GM18505 (cell line): ENCODE results near the gene MOB4.
"Not testable (repeated sequence)": the region's sequence is repeated elsewhere in the genome, so short reads cannot be mapped to it uniquely, and the experiment has no call there.

ENCODE experiments used
- ATAC-seq: cut with Tn5 transposase; IDR thresholded peaks from one replicate; pipeline ENCODE4 v1.9.1; 2021; ENCODE audit not compliant: unreplicated experiment
- POLR2A ChIP-seq: IDR thresholded peaks from 4 replicates; pipeline ENCODE4 v1.6.1; 2011; ENCODE audit warnings: borderline replicate concordance; ENCODE audit not compliant: insufficient read depth, insufficient read length; ENCODE audit errors: extremely low read depth

Gene MOB4

DNA sequence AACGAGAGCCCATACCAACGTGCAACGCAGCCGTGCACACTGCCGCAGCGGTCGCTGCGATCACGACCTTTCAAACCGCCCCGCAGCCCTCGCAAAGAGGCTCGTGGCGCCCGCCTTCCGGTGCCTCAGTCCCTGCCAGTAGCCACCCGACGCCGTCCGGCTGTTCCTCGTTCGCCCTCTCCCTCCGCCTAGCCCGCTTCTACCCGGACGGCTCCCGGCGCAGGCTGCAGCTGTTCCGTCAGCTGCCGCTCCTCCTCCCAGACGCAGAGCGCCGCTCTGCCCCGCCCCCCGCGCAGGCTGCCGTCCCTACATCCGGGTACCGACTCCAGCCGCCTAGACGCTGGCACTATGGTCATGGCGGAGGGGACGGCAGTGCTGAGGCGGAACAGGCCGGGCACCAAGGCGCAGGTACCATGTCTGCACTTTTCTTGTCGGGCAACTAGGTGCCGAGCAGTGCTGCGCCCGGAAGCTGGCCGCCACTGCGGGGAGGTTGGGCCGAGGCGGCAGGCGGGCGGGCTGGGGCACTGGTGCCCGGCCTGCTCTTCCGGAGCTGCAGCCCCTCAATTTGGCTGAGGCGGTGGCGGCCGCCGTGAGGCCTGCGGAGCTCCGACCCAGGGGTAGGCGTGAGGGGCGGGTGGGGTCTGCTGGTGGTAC lies at the start of gene MOB4:
Gene MOB4, plus strand, starts transcription at position 328 of the 654 bp plus-strand sequence. Its CDS starts 21 bp downstream, at position 349.
- peak; percentile 93 for ATAC-seq
- TF ChIP-seq POLR2A: peak; percentile 93

DNA sequence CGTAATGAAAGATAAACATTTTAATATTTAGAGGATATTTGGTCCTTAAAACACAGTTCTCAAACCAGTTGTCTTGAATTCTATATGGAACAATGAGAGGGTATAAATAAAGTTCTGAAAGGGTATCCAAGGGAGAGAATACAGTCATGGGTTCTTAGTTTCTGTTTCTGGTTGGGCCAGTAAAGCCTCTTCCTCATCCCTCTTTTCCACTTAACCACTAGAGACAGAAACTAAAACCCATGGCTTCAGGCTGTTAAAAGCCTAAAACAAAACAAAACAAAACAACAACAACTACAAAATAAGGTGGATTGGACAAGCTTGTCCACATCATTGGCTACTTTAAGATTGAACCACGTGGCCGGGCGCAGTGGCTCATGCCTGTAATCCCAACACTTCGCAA lies 43.7 kb upstream of the MOB4 start:
- ATAC-seq: no peak
- TF ChIP-seq POLR2A: no peak

DNA sequence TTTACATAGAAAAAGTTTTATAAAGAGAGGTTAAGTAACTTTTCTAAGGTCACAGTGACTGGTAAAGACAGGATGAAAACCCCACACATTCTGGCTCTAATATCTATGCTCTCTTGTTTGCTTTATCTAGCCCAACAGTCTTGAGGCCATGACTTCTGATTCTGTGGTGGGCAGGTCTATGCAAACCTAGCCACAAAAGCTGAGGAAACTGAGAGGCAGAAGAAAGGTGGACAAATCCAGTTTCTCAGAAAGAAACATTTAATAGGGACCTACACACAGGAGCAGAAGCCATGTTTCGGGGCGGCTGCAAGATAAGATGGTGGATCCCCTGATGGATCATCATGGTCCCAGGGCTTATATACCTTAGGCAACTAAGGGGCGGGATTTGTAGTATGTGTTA lies 38.1 kb upstream of the MOB4 start:
- ATAC-seq: no peak
- TF ChIP-seq POLR2A: no peak

DNA sequence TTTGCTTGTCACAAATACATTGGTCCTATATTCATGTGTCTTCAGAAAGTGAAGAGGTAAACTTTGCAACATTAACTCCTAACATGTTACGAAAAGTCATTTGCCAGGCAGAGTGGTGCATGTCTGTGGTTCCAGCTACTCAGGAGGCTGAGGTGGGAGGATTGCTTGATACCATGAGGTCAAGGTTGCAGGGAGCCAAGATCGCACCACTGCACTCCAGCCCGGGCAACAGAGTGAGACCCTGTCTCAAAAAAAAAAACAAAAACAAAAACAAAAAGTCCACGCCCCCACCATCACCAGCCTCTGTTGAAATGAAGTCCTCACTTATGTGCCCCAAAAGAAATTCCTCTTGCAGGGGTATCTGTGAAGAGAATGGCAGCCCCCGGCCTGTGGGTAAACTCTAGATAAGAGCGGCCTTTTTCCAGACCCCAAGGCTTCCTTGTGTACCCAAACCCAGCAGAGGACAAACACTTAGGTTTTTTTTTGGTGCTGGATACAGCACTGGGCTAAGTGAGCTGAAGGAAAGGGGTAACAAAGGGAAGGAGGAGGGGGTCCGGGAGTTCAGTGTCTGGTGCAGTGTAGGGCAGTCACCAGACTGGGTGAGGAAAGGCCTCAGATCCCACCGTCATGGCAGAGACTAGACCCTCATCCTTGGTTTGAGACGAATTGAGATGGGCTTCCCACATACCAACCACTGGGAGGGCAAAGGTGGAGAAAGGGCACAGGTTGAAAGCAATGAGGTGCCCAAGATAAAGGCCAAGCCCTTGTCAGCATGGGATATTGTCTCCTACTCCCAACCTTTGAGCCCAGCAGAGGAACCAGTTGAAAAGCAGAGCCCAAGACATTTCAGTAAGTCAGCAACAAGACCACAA lies 35.5 kb upstream of the MOB4 start:
- no peak for ATAC-seq
- TF ChIP-seq POLR2A: no peak

DNA sequence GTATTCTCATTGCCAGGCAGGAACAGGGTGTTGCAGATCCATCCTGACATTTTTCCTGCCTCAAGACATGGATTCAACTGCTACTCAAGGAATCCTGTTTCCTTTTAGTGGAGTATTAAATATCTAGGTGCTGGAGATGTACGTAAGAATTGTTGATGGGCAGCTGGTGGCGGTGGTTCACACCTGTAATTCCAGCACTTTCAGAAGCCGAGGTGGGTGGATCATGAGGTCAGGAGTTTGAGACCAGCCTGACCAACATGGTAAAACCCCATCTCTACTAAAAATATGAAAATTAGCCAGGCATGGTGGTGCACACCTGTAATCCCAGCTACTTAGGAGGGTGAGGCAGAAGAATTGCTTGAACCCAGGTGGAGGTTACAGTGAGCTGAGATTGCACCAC lies 31.6 kb upstream of the MOB4 start:
- ATAC-seq: not testable (repeated sequence)

DNA sequence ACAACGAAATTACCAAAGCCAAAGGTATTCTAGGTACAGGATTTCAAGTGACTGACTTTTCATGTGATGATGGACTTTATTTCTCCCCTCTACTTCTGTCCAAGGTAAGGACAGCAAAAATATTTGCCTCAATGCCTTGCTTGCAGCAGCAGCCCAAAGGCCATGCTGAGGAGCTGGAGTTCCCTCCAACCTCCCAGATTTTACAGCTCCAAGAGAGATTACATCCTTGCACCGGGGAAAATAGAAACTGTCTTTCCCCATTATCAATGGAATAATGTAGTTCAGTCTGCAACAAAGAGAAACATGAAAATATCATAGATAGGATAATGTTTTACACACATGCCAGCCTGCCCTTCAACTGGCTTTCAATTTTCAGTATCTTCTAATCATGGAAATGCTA lies 29.7 kb upstream of the MOB4 start:
- TF ChIP-seq POLR2A: no peak
- no peak for ATAC-seq

DNA sequence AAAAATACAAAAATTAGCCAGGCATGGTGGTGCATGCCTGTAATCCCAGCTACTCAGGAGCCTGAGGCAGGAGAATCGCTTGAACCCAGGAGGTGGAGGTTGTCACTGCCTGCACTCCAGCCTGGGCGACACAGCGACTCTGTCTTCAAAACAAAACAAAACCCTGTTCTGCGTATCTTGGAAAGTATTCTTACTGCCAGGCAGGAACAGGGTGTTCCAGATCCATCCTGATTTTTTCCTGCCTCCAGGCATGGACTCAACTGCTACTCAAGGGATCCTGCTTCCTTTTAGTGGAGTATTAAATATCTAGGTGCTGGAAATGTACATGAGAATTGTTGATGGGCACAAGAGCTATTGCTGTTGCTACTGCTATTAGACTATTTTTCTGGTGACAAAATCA lies 28.5 kb upstream of the MOB4 start:
- no peak for ATAC-seq
- TF ChIP-seq POLR2A: no peak

DNA sequence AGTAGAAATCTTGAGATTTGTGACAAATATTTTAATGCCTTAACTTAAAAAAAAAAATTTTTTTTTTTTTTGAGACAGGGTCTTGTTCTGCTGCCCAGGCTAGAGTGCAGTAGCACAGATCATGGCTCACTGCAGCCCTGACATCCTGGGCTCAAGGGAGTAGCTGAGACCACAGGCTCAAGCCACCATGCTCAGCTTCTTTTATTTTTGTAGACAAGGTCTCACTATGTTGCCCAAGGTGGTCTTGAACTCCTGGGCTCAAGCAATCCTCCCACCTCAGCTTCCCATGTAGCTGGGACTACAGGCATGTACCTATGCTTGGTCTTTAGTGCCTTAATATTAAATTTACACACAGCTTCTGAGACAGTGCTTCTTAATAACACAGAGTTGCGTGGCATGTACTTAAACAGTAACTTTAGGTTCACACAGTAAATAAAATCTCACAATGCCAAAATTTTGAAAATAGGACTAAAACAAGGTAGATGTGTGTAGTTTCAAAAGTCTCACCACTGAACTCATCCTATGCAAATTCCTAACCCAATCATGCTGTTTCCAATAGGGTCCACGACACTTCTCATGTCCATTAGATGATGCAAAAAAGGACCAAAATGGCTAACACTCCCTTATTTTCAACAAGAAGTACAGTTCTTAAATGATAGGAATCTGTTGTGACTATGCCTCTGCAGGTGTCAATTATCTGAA lies 20.3 kb upstream of the MOB4 start:
- ATAC-seq: no peak
- TF ChIP-seq POLR2A: no peak

DNA sequence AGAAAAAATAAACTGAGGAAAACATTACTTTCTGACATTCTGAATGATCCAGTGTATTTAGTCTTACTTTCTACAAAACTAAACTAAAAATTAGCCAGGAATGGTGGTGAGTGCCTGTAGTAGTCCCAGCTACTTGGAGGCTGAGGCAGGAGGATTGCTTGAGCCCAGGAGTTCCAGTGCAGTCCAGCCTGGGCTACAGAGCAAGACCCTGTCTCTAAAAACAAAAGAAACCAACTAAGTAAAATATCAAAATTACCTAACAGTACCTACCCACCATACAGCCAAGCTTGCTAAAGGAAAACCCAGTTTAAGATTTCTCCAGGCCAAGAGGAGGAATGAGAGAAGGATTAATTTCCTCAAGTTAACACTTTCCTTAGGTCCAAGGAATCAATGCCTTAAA lies 19.2 kb upstream of the MOB4 start:
- ATAC-seq: no peak
- TF ChIP-seq POLR2A: no peak

DNA sequence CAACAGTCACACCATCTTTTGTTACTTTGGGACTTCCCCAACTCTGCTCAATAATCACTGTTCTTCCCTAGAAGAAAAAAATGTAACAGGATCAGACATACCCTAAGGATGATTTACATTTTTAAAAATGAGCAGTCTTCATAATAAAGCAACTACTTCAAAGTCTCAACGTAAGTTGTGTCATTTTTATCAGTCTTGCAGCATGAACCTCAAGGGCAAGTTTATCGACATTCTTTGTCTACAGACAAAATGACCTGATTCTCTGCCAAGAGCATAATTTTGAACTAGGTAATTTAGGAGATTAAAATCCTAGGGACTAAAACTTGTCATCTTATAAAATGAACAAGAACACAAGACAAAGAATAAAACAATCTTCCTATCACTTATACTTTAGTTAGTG lies 18.5 kb upstream of the MOB4 start:
- no peak for TF ChIP-seq POLR2A
- ATAC-seq: no peak

DNA sequence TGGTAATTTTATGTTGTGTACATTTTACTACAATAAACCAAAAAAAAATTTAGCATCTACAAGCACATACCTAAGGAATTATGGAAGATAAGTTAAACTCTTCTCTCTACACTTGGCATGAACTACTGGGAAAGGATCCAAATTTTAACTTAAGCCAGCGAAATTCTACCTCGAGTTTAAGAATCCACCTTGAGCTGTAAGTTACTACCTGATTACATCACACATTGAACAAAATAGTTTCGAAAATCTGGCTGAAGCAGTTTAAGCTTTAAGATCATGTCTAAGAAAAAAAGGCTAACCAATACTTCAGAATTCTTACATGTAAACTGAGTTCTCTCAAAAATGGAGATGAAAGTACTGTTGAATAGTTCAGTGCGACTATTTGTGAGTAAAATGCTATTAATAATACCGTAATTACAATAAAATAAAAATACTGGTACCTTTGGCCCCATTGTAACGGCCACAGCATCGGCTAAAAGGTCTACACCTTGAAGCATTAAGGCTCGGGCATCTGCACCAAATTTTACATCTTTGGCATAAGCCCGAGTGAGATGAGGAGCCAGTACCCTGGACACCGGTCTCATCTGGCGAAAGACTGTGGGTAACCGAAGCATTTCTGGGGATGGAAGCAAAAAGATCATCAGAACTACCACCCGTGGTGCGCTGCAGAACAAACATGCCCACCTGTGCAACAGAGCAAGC lies 17.5 kb upstream of the MOB4 start:
- ATAC-seq: no peak
- TF ChIP-seq POLR2A: no peak

DNA sequence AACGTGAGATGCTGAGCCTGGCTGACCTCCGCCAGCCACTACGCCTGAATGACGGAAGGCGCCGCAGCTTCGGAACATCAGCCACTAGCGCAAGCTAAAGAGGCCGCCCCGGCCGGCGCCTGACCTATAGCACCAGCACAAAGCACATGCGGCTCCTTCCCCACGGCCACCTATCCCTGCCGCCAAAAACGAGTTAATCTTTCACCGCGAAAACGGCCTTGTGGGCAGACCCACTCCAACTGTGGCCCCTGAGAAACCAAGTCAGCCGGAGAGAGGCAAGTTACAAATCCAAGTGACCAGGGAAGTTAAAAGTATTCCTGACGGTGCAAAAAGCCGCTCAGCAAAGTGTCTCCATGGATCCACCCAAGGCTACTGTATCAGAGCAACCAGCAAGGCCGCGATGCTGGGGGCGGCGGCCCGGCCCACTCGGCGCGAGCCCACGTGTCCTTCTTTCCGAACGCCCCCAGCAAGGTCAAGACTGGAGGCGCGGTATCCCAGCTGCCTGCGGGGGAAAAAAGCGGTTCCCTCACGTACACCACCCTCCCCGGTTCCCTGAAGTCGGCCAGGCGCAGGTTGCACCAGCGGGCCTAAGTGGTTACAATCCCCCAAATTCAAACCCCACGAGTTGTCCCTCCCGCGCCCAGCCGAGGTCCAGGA lies 16.8 kb upstream of the MOB4 start:
- no peak for TF ChIP-seq POLR2A
- ATAC-seq: peak; percentile 3
